ENCODE results near the gene MYH11.
A peak's percentile ranks its signal among the peaks of the same experiment; 100 is the strongest.

Gene MYH11

DNA sequence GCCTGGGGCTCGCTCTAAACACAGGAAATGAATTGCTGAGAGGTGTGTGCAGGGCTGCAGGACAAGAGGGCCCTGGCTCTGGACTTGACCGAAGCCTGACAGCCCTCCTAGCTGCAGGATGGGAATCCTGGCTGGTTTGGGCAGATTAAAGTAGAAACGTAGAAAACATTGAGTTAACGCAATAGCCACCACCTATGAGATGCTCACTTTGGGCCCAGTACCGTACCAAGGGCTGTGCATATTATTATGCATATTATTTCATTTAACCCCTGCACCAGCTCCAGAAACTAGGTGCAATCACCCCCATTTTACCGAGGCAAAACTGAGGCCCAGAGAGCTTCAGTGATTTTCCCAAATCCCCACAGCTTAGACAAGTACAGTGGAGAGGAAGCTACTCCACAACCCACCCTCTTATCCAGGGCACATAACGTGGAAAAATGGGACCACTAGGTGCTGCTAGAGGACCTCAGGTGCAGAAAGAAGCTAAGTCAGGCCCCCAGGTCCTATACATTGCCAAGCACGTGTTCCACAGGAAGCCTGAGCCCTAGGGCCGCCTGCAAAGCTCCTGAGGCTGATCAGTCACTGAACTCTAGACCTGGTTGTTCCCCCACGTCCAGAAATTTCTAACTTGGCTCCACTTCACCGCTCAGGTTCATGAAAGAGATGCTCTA, 79.2 kb downstream of the MYH11 start:
- DNase-seq (ENCODE audit: insufficient read length, low spot score), result peak; percentile 25
- no peak for FAIRE-seq
- TF ChIP-seq POLR2A (IDR thresholded peaks at IDR 0.05; ENCODE audit: low read depth, low read length) (no peak), POLR2AphosphoS5 (IDR thresholded peaks at IDR 0.05; ENCODE audit: low read depth, low read length) (no peak), TAF1 (IDR thresholded peaks at IDR 0.05; ENCODE audit: low read depth, low read length) (no peak), PAX5 (IDR thresholded peaks at IDR 0.05; ENCODE audit: insufficient read depth, low read length, severe bottlenecking) (no peak), POU2F2 (IDR thresholded peaks at IDR 0.05; ENCODE audit: low read depth, low read length) (no peak), SPI1 (IDR thresholded peaks at IDR 0.05; ENCODE audit: low read depth, low read length) (no peak)

- DNase-seq (ENCODE audit: insufficient read length, low spot score), result no peak
- FAIRE-seq, result no peak
- TF ChIP-seq POLR2AphosphoS5 (IDR thresholded peaks at IDR 0.05; ENCODE audit: low read depth, low read length) (no peak), POU2F2 (IDR thresholded peaks at IDR 0.05; ENCODE audit: low read depth, low read length) (no peak), POLR2A (IDR thresholded peaks at IDR 0.05; ENCODE audit: low read depth, low read length) (no peak), SPI1 (IDR thresholded peaks at IDR 0.05; ENCODE audit: low read depth, low read length) (no peak), TAF1 (IDR thresholded peaks at IDR 0.05; ENCODE audit: low read depth, low read length) (no peak), PAX5 (IDR thresholded peaks at IDR 0.05; ENCODE audit: insufficient read depth, low read length, severe bottlenecking) (no peak)
These were observed 80.3 kb downstream of the MYH11 start for GRCh38 chr16:15776572-15776971.

GRCh38 chr16:15775663-15776304, 81.0 kb downstream of the MYH11 start:
- no peak for DNase-seq (ENCODE audit: insufficient read length, low spot score)
- no peak for TF ChIP-seq POU2F2 (IDR thresholded peaks at IDR 0.05; ENCODE audit: low read depth, low read length)
- no peak for TF ChIP-seq PAX5 (IDR thresholded peaks at IDR 0.05; ENCODE audit: insufficient read depth, low read length, severe bottlenecking)
- no peak for TF ChIP-seq POLR2AphosphoS5 (IDR thresholded peaks at IDR 0.05; ENCODE audit: low read depth, low read length)
- no peak for TF ChIP-seq SPI1 (IDR thresholded peaks at IDR 0.05; ENCODE audit: low read depth, low read length)
- no peak for TF ChIP-seq TAF1 (IDR thresholded peaks at IDR 0.05; ENCODE audit: low read depth, low read length)
- no peak for TF ChIP-seq POLR2A (IDR thresholded peaks at IDR 0.05; ENCODE audit: low read depth, low read length)
- FAIRE-seq, result no peak

GRCh38 chr16:15775209-15775608, 81.6 kb downstream of the MYH11 start:
- FAIRE-seq (no peak), DNase-seq (ENCODE audit: insufficient read length, low spot score) (no peak)
- TF ChIP-seq POU2F2 (IDR thresholded peaks at IDR 0.05; ENCODE audit: low read depth, low read length) (no peak), POLR2AphosphoS5 (IDR thresholded peaks at IDR 0.05; ENCODE audit: low read depth, low read length) (no peak), PAX5 (IDR thresholded peaks at IDR 0.05; ENCODE audit: insufficient read depth, low read length, severe bottlenecking) (no peak), SPI1 (IDR thresholded peaks at IDR 0.05; ENCODE audit: low read depth, low read length) (no peak), POLR2A (IDR thresholded peaks at IDR 0.05; ENCODE audit: low read depth, low read length) (no peak), TAF1 (IDR thresholded peaks at IDR 0.05; ENCODE audit: low read depth, low read length) (no peak)

- no peak for DNase-seq (ENCODE audit: insufficient read length, low spot score)
- no peak for FAIRE-seq
- no peak for TF ChIP-seq TAF1 (IDR thresholded peaks at IDR 0.05; ENCODE audit: low read depth, low read length)
- no peak for TF ChIP-seq POLR2A (IDR thresholded peaks at IDR 0.05; ENCODE audit: low read depth, low read length)
These were observed 82.9 kb downstream of the MYH11 start for GRCh38 chr16:15773968-15774367.

DNA sequence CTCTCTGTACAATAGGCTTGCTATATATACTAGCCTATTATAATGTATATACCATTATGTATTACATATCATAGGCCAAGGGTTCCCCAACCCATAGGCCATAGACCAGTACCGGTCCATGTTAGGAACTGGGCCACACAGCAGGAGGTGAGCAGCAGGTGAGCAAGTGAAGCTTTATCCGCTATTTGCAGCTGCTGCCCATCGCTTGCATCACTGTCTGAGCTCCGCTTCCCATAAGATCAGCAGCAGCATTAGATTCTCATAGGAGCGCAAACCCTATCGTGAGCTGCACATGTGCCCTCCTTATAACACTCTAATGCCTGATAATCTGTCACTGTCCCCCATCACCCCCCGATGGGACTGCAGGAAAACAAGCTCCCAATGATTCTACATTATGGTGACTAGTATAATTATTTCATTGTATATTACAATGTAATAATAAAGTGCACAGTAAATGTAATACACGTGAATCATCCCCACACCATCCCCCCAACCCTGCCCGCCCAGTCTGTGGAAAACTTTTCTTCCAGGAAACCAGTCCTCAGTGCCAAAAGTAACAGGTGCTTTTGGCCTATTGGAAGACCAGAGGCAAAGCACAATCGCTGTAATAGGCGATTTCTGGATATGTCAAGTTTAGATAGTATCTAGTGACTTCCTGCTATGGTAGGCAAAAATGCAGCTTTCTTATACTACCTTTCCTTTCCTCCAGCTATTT, 84.1 kb downstream of the MYH11 start:
- DNase-seq (ENCODE audit: insufficient read length, low spot score) (no peak), FAIRE-seq (no peak)
- TF ChIP-seq SPI1 (IDR thresholded peaks at IDR 0.05; ENCODE audit: low read depth, low read length), result no peak
- no peak for TF ChIP-seq POU2F2 (IDR thresholded peaks at IDR 0.05; ENCODE audit: low read depth, low read length)
- TF ChIP-seq PAX5 (IDR thresholded peaks at IDR 0.05; ENCODE audit: insufficient read depth, low read length, severe bottlenecking), result no peak
- no peak for TF ChIP-seq POLR2AphosphoS5 (IDR thresholded peaks at IDR 0.05; ENCODE audit: low read depth, low read length)

DNA sequence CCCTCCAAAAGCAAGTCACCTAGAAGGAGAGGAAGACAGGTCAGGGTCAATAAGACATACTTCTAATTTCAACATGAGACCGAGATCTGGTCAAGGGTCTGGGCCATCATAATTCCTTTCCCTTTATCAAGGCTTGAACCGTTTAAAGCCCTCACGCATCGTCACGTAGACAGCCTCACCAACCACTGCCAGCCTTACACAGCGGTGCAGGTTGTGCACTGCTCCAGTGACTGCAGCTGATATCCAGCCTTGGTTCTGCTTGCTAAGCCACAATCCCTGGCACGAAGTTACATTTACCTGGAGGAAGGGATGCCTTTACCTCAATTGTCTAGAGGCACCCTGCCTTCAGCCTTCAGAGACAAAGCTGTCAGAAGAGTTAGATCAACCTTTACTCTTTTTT, 85.1 kb downstream of the MYH11 start:
- DNase-seq (ENCODE audit: insufficient read length, low spot score), result no peak
- no peak for FAIRE-seq
- TF ChIP-seq POLR2A (IDR thresholded peaks at IDR 0.05; ENCODE audit: low read depth, low read length), result no peak
- no peak for TF ChIP-seq SPI1 (IDR thresholded peaks at IDR 0.05; ENCODE audit: low read depth, low read length)
- no peak for TF ChIP-seq TAF1 (IDR thresholded peaks at IDR 0.05; ENCODE audit: low read depth, low read length)

DNA sequence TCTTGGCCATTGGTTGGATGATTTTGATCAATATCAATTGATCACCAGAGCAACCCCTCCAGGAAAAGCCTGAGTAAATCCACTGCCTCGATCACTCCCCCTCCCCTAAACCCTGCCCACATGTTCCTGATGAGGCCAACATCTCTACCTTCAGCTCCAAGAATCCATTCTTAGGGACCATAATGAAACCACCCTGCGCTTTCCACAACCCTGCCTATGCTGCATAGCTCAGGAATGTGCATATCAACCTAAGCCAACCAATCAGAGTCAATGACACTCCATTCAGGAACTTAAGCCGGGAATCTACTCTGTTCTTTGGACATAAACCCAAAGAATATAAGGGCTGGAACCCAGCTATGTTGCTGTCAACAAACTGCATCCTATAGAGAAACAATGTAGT, 86.3 kb downstream of the MYH11 start:
- DNase-seq (ENCODE audit: insufficient read length, low spot score) (no peak), FAIRE-seq (no peak)
- TF ChIP-seq PAX5 (IDR thresholded peaks at IDR 0.05; ENCODE audit: insufficient read depth, low read length, severe bottlenecking), result no peak
- no peak for TF ChIP-seq POU2F2 (IDR thresholded peaks at IDR 0.05; ENCODE audit: low read depth, low read length)
- no peak for TF ChIP-seq POLR2AphosphoS5 (IDR thresholded peaks at IDR 0.05; ENCODE audit: low read depth, low read length)
- no peak for TF ChIP-seq SPI1 (IDR thresholded peaks at IDR 0.05; ENCODE audit: low read depth, low read length)
- TF ChIP-seq TAF1 (IDR thresholded peaks at IDR 0.05; ENCODE audit: low read depth, low read length), result no peak
- no peak for TF ChIP-seq POLR2A (IDR thresholded peaks at IDR 0.05; ENCODE audit: low read depth, low read length)

DNA sequence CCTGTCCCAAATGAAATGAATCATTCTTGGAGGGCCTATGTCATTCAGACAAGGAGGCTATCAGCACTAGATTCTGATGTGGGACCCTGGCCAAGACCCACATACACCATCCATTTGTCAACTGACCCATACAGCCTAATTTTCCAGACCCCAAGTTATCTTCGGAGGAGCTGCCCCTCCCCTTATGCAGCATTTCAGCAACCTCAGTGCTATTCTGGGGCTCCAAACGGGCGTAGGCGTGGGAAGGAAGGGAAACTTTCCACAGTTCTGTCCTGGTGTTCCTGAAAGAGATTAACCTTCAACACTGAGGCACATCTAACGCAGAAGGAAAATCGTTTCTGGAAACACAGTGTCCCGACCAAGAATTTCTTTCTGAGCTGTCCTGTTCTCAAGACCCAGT, 86.7 kb downstream of the MYH11 start:
- TF ChIP-seq POLR2AphosphoS5 (IDR thresholded peaks at IDR 0.05; ENCODE audit: low read depth, low read length) (no peak), POLR2A (IDR thresholded peaks at IDR 0.05; ENCODE audit: low read depth, low read length) (no peak), POU2F2 (IDR thresholded peaks at IDR 0.05; ENCODE audit: low read depth, low read length) (no peak), PAX5 (IDR thresholded peaks at IDR 0.05; ENCODE audit: insufficient read depth, low read length, severe bottlenecking) (no peak), SPI1 (IDR thresholded peaks at IDR 0.05; ENCODE audit: low read depth, low read length) (no peak), TAF1 (IDR thresholded peaks at IDR 0.05; ENCODE audit: low read depth, low read length) (no peak)
- no peak for FAIRE-seq
- DNase-seq (ENCODE audit: insufficient read length, low spot score), result no peak

Data from GM12891 (cell line).